Uterus (tissue), 2 donors: ENCODE results near the gene EPHB2.
"Not testable (repeated sequence)": the region's sequence is repeated elsewhere in the genome, so short reads cannot be mapped to it uniquely, and the experiment has no call there.

ENCODE experiments used
- POLR2A ChIP-seq, 2 donors: fragments of 450-650 bp; IDR thresholded peaks; one replicate each; pipeline ENCODE4 v1.6.1; 2016; ENCODE audit warnings: antibody characterized with exemption in 2 of 2, mild to moderate bottlenecking in 1 of 2, moderate library complexity in 1 of 2
- TF ChIP-seq, protein P1 (sequence below), 4 experiments: fragments of 200-600 bp in 2 of 4; fragments of 450-650 bp in 2 of 4; sonication (generic) in 2 of 4; IDR thresholded peaks; one replicate each; pipeline ENCODE4 v1.5.1; 2016 to 2019; ENCODE audit warnings: antibody characterized with exemption in 4 of 4, mild to moderate bottlenecking in 2 of 4, moderate library complexity in 1 of 4

DNA sequence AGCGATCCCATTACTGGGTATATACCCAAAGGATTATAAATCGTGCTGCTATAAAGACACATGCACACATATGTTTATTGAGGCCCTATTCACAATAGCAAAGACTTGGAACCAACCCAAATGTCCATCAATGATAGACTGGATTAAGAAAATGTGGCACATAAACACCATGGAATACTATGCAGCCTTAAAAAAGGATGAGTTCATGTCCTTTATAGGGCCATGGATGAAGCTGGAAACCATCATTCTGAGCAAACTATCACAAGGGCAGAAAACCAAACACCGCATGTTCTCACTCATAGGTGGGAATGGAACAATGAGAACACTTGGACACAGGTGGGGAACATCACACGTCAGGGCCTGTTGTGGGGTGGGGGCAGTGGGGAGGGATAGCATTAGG, 4.5 kb upstream of the EPHB2 start:
- not testable (repeated sequence) for TF ChIP-seq POLR2A (IDR thresholded peaks at IDR 0.05)
- TF ChIP-seq, protein P1, sequence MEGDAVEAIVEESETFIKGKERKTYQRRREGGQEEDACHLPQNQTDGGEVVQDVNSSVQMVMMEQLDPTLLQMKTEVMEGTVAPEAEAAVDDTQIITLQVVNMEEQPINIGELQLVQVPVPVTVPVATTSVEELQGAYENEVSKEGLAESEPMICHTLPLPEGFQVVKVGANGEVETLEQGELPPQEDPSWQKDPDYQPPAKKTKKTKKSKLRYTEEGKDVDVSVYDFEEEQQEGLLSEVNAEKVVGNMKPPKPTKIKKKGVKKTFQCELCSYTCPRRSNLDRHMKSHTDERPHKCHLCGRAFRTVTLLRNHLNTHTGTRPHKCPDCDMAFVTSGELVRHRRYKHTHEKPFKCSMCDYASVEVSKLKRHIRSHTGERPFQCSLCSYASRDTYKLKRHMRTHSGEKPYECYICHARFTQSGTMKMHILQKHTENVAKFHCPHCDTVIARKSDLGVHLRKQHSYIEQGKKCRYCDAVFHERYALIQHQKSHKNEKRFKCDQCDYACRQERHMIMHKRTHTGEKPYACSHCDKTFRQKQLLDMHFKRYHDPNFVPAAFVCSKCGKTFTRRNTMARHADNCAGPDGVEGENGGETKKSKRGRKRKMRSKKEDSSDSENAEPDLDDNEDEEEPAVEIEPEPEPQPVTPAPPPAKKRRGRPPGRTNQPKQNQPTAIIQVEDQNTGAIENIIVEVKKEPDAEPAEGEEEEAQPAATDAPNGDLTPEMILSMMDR (IDR thresholded peaks at IDR 0.05), result not testable (repeated sequence)
